ENCODE data around the gene SLC4A9.
"Not testable (repeated sequence)": the region's sequence is repeated elsewhere in the genome, so short reads cannot be mapped to it uniquely, and the experiment has no call there.

SLC4A9 gene

GRCh38 chr5:140339636-140340035, 20.4 kb upstream of the SLC4A9 start:
- no peak for DNase-seq

GRCh38 chr5:140340605-140341121, 19.3 kb upstream of the SLC4A9 start:
- no peak for DNase-seq

GRCh38 chr5:140341591-140341990, 18.4 kb upstream of the SLC4A9 start:
- DNase-seq = no peak

- no peak for DNase-seq
Observed at GRCh38 chr5:140342287-140342686, 17.7 kb upstream of the SLC4A9 start.

- DNase-seq = no peak
Observed at GRCh38 chr5:140342896-140343295, 17.1 kb upstream of the SLC4A9 start.

GRCh38 chr5:140343849-140344248, 16.1 kb upstream of the SLC4A9 start:
- not testable (repeated sequence) for DNase-seq

- no peak for DNase-seq
Observed at GRCh38 chr5:140344683-140345423, 15.1 kb upstream of the SLC4A9 start.

- peak; percentile 68 for DNase-seq
Observed at GRCh38 chr5:140345919-140346347, 14.1 kb upstream of the SLC4A9 start.

GRCh38 chr5:140346348-140347221, 13.4 kb upstream of the SLC4A9 start, which contains the start of gene HBEGF:
HBEGF (minus strand) TSS chr5:140346603; CDS start chr5:140346328, 275 bp downstream.
- peak; percentile 86 for DNase-seq

- DNase-seq = no peak
Observed at GRCh38 chr5:140347360-140347759, 12.6 kb upstream of the SLC4A9 start.

GRCh38 chr5:140348104-140348503, 11.9 kb upstream of the SLC4A9 start:
- DNase-seq = no peak

GRCh38 chr5:140349244-140349643, 10.8 kb upstream of the SLC4A9 start:
- no peak for DNase-seq

GRCh38 chr5:140351609-140352334, 8.2 kb upstream of the SLC4A9 start:
- no peak for DNase-seq

GRCh38 chr5:140355546-140355945, 4.4 kb upstream of the SLC4A9 start:
- DNase-seq = no peak

GRCh38 chr5:140356853-140357725, 2.9 kb upstream of the SLC4A9 start:
- no peak for DNase-seq

GRCh38 chr5:140357726-140358093, 2.3 kb upstream of the SLC4A9 start:
- DNase-seq = peak; percentile 88

- no peak for DNase-seq
Observed at GRCh38 chr5:140358738-140359310, 1.2 kb upstream of the SLC4A9 start.

GRCh38 chr5:140360681-140361479, 886 bp downstream of the SLC4A9 start:
- DNase-seq = no peak

GRCh38 chr5:140361901-140362300, 1.9 kb downstream of the SLC4A9 start:
- DNase-seq = no peak

- DNase-seq = no peak
Observed at GRCh38 chr5:140362311-140362710, 2.3 kb downstream of the SLC4A9 start.
